Retinal pigment epithelial cell (primary cell): Measurements from ENCODE around the gene CST4.
"Not testable (repeated sequence)": the region's sequence is repeated elsewhere in the genome, so short reads cannot be mapped to it uniquely, and the experiment has no call there.

Source experiments
- DNase-seq: peaks from one replicate; pipeline ENCODE4 v3.0.0-alpha.2; 2010; ENCODE audit warnings: low read depth
- H3K4me3 ChIP-seq: 2 replicates; pipeline ENCODE4 v1.5.1; 2011; ENCODE audit warnings: mild to moderate bottlenecking, low read length, control low read depth, moderate library complexity
- TF ChIP-seq, protein P1 (sequence below): conservative IDR thresholded peaks from 2 replicates; pipeline ENCODE4 v1.5.1; 2011; ENCODE audit warnings: low read depth, low read length, control low read depth, inconsistent platforms

CST4 gene

DNA sequence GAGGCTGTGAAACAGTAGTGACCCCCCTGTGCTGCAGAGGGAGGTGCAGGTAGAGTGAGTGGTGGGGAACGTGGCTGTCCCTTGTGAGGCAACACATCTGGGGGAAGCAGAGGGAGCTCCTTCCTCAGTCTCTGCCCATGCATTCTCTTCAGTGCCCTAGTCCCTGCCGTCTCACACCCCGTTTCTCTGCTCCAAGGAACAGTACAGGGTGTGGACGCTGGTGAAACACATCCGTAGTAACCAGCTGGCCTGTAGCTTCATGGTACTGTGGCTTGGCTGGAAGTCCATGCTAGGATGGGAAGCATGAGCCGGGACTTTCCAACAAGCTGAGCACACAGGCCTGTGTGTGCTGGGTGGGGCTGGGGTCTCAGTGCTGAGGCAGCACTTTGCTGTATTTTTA is 25.7 kb downstream of the CST4 start:
- no peak for DNase-seq
- no peak overlapping the region for H3K4me3 ChIP-seq
- TF ChIP-seq, protein P1, sequence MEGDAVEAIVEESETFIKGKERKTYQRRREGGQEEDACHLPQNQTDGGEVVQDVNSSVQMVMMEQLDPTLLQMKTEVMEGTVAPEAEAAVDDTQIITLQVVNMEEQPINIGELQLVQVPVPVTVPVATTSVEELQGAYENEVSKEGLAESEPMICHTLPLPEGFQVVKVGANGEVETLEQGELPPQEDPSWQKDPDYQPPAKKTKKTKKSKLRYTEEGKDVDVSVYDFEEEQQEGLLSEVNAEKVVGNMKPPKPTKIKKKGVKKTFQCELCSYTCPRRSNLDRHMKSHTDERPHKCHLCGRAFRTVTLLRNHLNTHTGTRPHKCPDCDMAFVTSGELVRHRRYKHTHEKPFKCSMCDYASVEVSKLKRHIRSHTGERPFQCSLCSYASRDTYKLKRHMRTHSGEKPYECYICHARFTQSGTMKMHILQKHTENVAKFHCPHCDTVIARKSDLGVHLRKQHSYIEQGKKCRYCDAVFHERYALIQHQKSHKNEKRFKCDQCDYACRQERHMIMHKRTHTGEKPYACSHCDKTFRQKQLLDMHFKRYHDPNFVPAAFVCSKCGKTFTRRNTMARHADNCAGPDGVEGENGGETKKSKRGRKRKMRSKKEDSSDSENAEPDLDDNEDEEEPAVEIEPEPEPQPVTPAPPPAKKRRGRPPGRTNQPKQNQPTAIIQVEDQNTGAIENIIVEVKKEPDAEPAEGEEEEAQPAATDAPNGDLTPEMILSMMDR = no peak

DNA sequence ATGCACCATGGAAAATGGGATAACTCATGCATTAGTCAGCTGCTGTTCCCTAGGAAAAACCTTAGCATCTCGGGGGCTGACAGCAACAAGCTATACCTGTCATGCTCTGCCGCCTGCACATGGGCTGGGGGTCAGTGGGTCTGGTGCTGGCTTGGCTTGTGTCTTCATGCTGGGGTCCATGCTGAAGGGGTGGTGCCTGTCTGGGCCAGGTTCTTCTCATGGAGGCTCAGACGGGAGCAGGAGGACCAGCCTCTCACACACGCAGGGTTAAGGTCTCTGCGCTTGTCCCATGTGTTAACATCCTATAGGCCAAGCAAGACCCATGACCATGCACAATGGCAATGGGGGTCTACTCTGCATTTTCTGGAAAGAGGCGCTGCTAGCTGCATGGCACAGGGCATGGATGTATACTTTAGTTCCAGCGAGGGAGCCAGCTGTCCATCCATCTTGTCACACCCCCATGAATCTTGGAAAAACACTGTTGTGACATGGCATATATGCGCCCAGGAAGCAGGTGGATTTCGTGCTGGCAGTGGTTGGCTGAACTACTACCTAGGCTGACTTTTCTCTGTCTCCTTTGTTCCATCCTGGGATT is 26.5 kb downstream of the CST4 start:
- DNase-seq = no peak
- H3K4me3 ChIP-seq = no peak overlapping the region
- TF ChIP-seq, protein P1 = no peak

DNA sequence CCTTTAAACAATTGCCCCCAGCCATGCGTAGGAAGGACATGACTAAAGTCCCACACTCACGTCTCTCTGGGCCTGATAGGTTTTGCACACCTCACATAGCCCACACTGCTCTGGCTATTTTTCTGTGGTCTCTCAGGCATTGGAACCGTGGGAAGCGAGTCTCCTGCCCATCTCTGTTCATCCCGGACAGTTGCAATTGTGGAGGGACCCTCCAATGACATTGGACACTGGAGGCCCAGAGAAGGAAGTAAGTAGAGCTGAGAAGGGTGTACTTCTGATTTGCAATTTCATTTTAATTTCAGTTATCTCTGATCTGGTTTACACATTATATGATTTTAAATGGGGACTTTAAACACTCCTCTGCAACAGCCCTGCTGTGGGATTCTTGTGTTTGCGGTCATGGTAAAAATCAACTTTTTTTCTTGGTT is 27.8 kb downstream of the CST4 start:
- H3K4me3 ChIP-seq = no peak overlapping the region
- no peak for DNase-seq
- TF ChIP-seq, protein P1 = no peak

DNA sequence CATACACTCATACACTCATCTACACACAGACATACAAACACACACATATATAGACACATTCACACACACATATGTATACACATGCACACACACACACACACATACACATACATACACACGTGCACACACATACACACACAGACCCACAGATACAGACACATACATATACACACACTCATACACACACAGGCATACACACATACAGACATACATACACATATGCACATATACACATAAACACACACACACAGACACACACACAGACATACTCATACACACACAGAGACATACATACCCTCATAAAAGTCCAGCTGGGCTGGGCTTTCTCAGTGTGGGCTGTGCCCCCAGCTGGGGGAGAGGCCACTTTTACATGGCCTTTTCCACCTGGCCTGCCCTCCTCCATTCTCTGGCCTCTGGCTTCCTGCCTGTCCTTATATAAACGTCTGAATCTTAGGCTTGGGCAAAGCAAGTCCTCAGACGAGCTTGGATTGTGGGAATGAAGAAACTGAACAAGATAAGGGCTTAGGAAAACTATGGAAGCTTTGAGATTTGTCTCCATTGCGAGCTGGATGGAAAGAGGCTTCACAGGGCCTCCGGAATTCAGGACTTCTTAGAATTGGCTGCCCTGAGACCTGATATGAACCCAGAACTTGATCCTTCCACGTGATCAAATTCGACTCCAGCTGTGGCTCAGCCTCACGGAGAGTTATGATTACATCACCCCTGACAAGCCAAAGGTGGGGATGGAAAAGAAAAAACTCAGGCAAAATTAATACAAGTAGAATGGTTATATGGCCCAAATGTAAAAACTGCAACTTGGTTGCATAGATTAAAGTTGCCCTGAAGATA is 28.6 kb downstream of the CST4 start:
- TF ChIP-seq, protein P1 = no peak
- H3K4me3 ChIP-seq = no peak overlapping the region
- DNase-seq = no peak

DNA sequence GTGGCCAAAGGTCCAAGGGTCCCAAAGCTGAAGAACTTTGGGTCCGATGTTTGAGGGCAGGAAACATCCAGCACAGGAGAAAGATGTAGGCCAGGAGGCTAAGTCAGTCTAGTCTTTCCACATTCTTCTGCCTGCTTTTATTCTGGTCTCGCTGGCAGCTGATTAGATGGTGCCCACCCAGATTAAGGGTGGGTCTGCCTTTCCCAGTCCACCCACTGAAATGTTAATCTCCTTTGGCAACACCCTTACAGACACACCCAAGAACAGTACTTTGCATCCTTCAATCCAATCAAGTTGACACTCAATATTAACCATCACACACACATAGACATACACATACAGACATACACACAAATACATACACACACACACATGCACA is 29.2 kb downstream of the CST4 start:
- H3K4me3 ChIP-seq, DNase-seq: not testable (repeated sequence)

DNA sequence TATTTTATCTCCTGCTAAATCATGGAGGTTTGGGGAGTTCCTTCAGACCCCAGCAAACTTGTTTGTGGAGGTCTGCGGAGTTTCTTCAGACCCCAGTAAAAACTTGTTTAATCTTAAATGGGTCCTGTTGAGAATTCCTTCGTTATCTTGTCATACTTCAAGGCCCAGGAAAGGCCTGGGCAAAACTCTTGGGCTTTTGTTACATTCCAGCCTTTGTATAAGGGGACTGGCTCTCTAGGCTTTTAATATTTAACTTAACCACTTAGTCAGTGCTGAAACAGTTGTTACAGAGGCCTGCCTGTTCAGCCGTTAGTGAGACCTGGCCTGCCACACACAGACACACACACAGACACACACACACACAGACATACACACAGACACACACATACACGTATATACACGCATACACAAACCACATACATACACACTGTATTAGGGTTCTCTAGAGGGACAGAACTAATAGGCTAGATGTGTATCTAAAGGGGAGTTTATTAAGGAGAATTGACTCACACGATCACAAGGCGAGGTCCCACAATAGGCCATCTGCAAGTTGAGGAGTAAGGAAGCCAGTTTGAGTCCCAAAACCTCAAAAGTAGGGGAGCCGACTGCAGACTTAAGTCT is 29.7 kb downstream of the CST4 start:
- H3K4me3 ChIP-seq = no peak overlapping the region
- no peak for DNase-seq
- TF ChIP-seq, protein P1 = no peak

DNA sequence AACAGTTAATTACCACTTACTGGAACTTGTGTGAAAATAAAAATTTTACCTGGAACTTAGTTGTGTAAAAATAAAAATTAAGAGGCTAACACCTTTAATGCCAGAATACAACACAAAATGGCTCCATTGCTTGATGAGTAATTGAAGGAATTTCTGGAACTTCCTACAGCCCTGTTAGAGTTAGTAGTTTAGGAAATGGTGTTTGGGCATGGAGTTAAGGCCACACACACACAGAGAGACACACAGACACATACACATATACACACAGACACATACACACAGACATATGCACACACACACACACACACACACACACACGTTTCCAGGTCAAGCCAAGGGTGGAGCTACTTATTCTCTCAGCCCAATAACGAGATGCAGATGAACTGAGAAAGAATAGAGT is 30.5 kb downstream of the CST4 start:
- DNase-seq = no peak
- no peak overlapping the region for H3K4me3 ChIP-seq
- TF ChIP-seq, protein P1 = no peak
